GM18873 (cell line): ENCODE results near the gene RHOU.

Experiments
- ATAC-seq: cut with Tn5 transposase; IDR thresholded peaks from one replicate; pipeline ENCODE4 v1.9.1; 2021; ENCODE audit warnings: mild to moderate bottlenecking, moderate library complexity, moderate number of reproducible peaks; ENCODE audit not compliant: unreplicated experiment, low FRiP score

RHOU gene

GRCh38 chr1:228736844-228737445 is 1.7 kb downstream of the RHOU start:
- ATAC-seq: no peak

GRCh38 chr1:228737601-228738041 is 2.3 kb downstream of the RHOU start:
- no peak for ATAC-seq

- ATAC-seq: no peak
Measured at GRCh38 chr1:228739826-228740225, 4.5 kb downstream of the RHOU start.

GRCh38 chr1:228740543-228741317 is 5.5 kb downstream of the RHOU start:
- no peak for ATAC-seq

GRCh38 chr1:228742281-228742860 is 7.1 kb downstream of the RHOU start:
- ATAC-seq: no peak

GRCh38 chr1:228743405-228743804 is 8.1 kb downstream of the RHOU start:
- no peak for ATAC-seq

- no peak for ATAC-seq
Measured at GRCh38 chr1:228744356-228744755, 9.1 kb downstream of the RHOU start.

- no peak for ATAC-seq
Measured at GRCh38 chr1:228744918-228745317, 9.6 kb downstream of the RHOU start.

- ATAC-seq: no peak
Measured at GRCh38 chr1:228745497-228745896, 10.2 kb downstream of the RHOU start.

- no peak for ATAC-seq
Measured at GRCh38 chr1:228747301-228747935, 12.1 kb downstream of the RHOU start.

- ATAC-seq: no peak
Measured at GRCh38 chr1:228748029-228748428, 12.8 kb downstream of the RHOU start.

GRCh38 chr1:228748431-228748830 is 13.2 kb downstream of the RHOU start:
- ATAC-seq: no peak

GRCh38 chr1:228749765-228750164 is 14.5 kb downstream of the RHOU start:
- ATAC-seq: no peak

- ATAC-seq: no peak
Measured at GRCh38 chr1:228750915-228751314, 15.6 kb downstream of the RHOU start.

GRCh38 chr1:228751360-228752098 is 16.2 kb downstream of the RHOU start:
- ATAC-seq: no peak

- no peak for ATAC-seq
Measured at GRCh38 chr1:228752258-228752657, 17.0 kb downstream of the RHOU start.

GRCh38 chr1:228752675-228753265 is 17.5 kb downstream of the RHOU start:
- ATAC-seq: no peak

GRCh38 chr1:228753287-228753686 is 18.0 kb downstream of the RHOU start:
- ATAC-seq: no peak

GRCh38 chr1:228753786-228754360 is 18.6 kb downstream of the RHOU start:
- ATAC-seq: no peak
